HG03571 (cell line): ENCODE measurements around the gene HERC2.

Source experiments
- ATAC-seq: cut with Tn5 transposase; IDR thresholded peaks from one replicate; pipeline ENCODE4 v1.9.1; 2021; ENCODE audit not compliant: unreplicated experiment

The HERC2 gene

DNA sequence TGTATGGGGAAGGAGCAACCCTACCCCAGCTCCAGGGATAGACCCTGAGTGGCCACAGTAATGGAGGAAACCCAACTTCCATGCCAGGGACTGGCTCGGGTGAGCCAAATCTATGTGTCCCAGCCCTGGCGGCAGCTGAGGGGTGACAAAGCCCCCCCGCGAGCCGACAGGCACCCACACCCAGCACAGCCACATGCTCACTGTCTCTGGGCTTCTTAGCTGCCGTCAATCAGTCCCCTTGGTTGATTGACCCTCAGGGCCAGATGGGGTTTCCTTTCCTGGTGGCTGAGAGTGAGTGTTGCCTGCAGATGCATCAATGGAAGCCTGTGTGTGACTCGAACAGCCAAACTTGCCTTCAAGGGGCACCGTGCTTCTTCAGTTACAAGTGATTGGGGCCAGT, 220.8 kb downstream of the HERC2 start:
- ATAC-seq: no peak

DNA sequence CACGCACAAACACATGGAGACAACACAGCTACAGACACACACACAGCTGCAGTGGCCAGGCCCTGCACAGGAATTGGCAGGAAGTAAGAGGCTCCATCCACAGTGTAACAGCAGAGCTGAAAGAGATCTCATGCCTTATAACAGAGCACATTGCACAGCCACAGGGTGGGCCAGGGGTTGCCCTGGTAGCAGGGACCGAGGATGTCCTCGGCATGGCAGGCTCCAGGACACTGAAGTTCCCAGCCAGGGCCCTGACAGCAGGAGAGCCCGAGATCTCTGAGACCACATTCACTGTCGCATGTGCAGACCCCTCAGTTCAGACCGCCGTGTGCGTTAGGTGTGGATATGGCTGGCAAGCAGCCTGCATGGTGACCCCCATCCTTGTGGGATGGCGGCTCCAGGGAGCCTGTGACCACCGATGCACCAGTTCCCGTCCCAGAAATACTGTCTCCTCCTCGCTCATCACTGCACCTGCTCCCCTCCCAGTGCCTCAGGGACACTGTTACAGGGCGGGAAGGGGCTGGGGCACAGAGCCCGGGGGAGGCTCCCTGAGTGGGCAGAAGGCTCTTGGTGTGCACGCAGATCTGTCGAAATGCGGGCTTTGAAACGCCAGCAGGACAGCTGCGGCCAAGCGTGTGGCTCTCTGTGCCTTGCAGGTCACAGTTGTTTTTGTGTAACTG, 221.3 kb downstream of the HERC2 start:
- ATAC-seq: no peak

DNA sequence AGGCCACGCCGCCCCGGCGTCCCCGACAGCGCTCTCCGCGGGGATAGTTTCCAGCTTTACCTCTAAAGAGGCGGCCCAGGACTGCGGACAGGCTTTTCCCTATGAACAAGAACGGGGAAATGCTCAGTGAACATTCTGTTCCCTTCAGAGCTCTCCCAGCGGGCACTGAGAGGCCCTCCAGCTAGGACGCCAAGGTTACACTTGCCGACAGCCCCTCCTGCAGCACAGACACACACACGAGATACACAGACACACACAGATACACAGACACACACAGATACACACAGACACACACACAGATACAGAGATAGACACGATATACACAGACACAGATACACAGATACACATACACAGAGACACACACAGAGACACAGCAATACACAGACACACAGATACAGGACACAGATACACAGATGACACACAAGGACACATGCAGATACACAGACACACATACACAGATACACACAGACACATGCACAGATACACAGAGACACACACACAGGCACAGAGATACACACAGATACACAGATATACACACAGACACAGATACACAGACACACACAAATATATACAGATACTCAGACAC, 222.3 kb downstream of the HERC2 start:
- no peak for ATAC-seq

DNA sequence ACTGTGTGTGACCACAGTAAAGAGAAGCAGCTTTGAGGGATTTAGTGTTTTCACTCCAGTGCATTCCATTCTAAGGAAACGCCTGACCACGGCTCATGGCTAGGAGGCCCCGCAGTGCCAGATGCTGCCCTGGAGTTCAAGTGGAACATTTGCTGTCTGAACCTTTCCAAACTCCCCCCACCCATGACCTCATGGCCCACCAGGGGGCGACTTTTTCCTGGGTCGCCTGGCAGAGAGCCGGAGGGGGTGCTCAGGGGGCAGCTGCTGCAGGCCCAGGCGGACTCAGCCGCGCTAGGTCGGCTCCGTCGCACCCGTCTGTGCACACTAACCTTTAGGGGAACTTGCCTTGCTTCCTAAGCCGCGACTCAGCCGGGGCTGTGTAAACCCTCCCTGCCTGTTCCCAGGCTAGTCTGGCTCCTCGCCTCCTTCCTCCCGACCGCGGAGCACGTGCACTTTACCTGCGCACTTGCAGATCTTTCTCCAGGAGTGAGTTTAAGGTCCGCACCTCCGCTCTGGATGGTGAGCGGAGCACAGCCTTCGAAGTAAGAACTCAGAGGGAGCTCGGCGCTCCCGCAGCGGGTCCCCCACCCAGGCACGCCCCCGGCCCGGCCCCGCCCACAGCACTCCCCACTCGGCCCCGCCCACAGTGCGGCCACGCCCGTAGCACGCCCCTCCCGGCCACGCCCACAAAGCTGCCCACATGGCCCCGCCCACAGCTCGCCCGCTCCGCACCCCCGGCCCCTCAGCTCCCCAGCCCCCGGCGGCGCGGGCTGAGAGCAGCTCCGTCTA, 223.0 kb downstream of the HERC2 start, which contains the start of gene OCA2:
Gene OCA2 (minus strand): TSS at position 550 of the 789 bp plus-strand sequence. CDS start 17,441 bp downstream, outside the sequence.
- no peak for ATAC-seq

DNA sequence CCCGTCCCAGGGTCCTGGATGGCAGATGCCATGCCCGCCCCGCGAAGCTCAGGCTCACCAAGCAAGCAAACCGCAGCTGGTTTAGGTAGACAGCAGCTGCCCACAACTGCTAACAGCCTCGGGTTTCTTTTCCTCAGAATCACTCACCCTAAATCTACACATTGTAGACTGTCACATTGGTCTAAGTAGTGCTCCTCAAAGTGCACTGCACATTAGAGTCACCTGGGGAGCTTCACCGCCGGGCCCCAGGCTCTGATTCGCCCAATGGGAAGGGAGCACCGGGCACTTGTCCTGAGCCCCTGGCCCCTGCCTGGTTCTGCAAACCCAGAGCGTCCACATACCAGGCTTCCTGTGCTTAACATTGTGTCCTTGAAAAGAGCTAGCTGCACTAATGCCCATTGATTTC, 223.6 kb downstream of the HERC2 start:
- ATAC-seq: no peak

DNA sequence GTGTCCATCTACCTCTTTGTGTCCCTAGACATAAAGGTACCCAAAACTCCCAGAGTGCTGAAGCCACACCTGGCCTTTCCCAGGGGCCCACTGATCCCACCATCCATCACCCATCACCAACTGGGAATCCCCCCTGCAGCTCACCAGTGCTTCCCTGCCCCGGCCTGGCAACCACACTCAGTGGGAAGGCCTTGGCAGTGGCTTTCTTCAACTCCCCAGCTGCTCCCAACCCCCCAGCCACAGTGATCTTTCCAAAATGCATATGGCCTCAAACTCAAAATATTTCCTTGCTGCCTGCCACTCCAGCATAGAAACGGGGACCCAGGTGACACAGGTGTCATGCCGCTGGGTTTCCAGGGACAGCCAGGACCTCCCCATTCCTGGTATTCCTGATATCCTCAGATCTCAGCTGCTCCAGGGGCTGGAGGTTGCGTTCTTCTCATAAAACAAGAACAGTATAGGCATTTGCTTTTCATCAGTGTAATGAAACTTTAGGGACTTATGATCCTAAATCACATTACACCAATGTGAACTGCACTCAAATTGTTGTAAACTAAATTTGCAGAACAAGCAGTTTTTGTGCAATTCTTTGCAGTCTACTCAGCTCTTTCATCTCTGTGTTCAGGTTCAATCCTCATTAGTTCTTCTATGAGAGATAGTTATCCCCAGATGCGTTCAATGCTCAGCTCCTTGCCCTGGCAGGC, 224.2 kb downstream of the HERC2 start:
- no peak for ATAC-seq

DNA sequence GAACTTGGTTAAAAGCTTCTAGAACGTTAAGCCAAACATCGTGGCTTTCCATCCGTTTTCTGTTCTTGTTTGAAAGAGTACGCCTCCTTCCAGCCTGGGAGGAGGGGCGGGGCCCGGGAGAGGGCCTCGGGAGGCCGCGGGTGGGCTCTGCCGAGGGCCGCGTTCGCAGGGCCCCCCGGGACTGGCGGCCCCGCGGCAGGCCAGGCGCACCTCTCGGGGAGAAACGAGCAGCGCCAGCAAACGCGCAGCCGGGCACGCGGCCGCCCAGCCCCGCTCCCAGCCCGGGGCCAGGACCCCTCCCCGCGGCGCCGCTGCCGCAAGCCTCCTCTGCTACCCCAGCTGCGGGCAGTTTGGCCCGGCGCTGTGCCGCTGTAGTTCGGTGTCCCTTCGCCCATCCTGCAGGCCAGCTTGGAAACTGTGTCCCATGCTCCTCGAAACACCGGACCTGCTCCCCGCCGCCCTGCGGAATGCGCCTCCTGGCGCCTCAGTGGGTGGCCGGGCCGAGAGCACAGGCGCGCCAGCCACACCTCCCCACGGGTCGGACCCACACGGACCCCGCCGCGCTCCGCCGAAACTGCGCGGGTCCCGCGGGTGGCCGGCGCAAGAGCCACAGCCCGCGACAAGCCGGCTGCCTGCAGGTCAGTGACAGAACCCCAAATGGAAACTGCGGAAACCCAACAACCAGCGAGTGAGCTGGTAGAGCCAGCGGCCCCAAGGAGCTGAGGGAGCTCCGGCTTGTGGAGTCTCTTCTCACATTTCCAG, 225.1 kb downstream of the HERC2 start:
- no peak for ATAC-seq

DNA sequence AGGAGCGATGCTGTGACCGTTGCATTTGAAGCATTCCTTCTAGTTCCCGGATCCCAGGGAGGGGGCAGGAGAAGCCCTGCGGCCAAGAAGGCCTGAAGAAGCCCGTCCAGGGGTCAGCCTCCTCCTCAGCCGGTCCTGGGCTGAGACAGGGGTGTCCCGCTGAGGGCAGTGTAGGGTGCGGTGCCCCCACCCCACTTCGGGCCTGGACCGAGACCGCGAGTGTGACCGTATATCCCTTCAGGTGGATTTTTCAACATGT, 225.6 kb downstream of the HERC2 start:
- ATAC-seq: no peak

DNA sequence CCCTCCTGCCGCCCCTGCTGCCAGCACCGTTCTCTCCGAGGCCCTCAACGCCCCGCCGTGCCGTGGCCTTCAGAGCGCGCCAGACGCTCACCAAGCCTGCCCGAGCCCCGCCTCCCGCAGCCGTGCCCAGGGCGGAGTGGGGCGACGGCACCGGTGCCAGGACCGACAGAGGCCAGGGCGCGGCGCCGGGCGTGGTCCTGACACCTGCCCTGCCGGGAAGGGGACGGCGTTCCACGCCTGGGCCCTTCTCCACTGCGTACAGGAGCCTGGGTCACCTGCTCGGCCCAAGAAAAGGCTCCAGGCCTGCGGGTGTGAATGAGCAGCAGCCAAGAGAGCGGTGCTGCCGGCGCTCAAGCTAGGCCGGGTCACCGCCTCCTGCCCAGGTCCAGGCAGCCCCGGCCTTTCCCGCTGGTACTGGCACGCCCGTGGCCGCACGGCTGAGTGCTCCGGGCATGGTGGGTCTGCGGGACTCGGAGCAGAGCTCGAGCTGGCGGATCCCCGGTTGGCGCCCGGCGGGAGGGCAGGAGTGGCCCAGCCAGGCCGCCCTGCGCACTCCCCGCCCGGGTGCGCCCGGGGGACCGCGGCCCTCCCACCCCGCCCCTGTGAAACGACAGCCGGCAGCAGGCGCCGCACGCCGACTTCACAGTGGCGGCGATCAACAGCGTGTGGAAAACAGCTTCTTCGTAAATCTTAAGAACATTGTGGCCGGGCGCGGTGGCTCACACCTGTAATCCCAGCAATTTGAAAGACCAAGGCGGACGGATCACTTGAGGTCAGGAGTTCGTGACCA, 227.1 kb downstream of the HERC2 start:
- no peak for ATAC-seq

DNA sequence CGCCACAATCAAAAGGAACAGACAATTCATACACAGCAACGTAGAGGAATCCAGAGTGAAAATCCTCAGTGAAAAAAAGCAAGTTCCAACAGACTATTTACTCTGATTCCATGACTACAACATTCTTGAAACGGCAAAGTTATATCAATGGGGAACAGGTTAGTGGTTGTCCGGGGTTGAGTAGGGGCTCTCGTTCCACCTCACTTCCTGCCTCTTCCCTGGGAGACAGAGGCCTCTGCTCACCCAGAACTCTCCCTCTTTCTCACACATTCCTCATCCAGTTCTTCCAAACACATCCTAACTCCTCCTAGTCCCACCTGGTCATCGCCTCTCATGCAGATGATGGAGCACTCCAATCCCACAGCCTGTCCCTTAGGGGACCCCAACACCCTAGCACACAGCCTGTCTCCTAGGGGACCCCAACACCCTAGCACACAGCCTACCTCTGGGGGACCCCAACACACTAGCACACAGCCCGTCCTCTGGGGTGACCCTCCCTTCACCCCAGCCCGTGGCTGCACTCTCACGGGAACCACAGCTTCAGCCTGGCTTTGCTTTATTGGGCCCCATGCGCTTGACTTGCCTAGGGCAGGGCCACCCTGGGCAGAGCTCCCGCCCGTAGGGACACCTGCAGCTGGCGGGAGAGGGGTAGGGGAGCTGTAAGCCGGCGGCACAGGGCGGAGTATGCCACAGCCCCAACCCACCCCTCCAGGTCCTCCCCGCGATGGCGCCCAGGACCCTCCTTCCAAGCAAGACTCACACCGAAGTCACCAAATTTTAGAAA, 228.0 kb downstream of the HERC2 start:
- no peak for ATAC-seq

DNA sequence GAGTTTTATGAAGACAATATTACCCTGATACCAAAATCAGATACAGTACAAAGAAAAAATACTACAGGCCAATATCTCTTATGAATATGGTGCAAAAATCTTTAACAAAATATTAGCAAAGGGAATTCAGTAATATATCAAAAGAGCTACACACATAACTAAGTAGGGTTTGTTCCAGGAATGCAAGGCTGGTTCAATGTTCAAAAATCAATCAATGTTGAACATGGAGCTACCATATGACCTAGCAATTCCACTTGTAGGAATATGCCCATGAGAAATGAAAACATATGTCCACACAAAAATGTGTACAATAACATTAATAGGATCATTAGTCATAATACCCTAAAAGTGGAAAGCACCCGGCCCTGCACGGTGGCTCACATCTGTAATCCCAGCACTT, 230.7 kb downstream of the HERC2 start:
- no peak for ATAC-seq

DNA sequence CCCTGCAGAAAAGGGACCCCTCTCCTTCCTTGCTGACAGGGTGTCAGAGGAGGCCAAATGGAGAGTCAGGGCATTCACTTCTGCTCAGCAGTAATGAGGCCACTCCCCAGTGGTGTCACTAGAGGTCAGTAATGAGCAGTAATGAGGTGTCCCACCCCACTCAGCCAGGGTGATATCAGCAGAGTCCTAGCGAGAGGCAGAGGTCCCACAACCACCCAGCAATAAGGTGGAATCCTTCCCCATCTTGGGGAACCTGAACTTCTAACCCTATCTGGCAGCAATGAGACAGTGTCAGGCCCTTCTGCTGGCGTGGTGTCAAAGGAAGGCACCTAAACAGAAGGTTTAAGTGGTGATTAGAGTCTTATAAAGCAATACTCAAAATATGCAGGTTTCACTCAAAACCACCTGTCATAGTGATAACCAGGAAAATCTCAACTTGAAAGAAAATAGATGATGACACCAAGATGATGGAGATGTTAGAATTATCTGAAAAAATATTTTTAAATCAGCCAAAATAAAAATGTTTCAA, 235.7 kb downstream of the HERC2 start:
- ATAC-seq: peak; percentile 97

DNA sequence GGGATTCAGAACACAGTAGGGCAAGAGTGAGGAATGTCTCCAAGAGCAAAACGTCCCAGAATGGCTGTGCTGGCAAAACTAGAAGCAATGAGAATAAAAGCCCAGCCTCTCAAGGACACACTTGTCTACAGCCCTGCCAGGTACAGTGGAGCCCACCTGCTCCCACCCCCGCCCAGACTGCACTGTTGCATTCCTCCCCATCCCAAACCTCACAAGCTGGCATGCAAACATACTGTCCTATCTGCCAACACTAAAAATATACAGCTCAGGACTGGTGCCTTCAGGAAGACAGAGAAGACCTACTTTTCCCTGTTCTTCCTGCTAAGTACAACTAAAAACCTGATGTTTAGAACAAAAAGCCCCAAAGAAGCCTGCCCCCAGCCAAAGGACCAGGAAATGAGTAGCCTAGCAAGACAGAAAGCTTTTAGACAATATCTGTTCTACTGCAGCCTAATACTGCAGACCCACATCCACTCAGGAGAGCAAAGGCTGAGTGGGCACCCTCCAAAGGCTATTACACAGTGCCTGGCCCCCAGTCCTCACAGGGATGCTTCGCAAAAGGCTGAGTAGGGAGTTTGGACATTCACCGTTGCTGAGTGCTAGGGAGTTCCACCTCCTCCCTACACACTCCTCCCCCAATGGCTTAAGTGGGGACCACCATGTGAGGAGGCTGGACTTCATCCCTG, 236.3 kb downstream of the HERC2 start:
- no peak for ATAC-seq

DNA sequence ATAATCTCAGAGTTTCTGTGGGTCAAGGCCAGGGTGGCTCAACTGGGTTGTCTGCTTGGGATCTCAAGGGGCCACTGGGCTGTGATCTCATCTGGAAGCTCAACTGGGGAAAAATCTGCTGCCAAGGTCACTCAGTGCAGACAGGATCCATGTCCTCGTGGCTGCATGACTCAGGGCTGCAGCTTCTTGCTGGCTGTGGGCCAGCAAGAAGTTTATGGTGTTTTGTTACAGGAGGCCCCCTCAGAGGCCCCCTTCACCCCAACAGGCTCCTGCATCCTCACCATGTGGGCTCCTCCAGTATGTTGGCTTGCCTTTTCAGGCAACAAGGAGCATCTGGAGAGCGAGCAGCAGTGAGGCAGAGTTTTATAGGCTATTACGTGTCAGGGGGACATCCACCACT, 237.4 kb downstream of the HERC2 start:
- no peak for ATAC-seq

DNA sequence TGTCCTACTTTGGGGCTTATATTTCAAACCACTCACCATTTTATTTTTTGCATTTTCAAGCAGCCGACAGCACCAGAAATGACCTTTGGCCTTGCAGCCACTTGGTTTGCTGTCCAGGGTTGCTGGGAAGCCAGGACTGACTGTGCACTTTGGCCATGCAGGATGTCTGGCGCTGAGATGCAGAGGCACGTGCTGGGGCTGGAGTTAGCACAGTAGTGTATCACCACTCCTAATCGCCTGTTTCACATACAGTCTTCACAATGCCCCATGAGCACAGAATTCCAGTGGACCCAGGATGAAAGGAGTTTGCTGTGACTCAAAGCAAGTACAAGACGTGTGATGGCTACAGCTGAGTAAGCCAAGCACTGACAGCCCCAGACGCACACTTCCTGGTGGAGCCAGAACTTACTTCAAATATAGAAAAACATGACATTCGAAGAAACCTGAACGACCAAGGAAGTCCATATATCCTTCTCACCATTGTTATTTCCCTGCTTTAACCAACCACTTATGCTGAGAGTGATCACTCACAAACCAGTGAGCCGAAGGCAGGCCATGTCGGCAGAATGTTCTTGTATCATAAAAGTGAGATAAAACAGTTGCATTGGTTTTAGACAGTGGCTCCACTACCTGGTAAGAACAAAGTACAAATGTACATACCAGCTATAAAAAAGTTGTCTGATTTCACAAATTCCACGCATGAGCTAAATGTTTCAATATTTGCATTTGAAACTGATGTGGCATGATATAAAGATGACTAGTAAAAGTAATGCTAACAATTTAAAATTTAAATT, 238.9 kb downstream of the HERC2 start:
- ATAC-seq: no peak

DNA sequence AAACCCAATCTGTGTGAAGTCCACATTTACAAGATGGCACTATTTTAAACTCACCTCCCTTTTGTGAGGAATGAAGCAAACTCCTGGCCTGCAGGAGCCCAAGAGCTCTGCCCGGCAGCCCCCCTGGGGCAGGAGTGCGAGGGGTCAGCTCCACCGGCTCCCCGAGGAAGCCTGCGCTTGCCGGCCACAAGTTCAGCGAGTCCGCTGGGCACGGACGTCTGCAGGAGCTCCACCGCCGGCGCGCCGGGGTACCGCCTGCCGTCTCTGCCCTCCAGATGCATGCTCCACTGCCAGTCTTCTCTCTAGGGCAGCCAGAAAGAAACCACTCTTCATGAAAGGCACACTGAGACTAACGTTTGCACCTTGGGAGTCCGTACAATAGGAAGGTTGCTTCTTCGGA, 240.4 kb downstream of the HERC2 start:
- ATAC-seq: no peak

DNA sequence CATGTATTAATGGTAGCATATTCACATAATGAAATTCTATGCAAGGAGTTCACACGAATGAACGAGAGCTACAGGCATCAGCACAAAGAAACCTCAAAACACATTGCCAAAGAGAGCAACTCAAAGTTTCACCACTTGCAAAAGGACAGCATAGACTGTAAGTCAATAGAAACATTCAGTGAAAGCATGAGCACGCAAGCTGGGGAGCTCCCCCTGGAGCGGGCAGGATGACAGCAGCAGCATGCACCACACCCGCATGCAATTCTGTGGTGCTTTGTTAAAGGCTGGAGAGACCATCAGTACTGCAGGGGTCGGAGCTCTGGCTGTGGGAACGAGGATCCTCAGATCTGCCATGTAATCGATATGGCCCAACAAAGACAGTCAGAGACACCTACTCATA, 241.6 kb downstream of the HERC2 start:
- no peak for ATAC-seq
